Body of pancreas (tissue), 4 donors: ENCODE data around the gene GALR2.

ENCODE experiments used
- POLR2A ChIP-seq, 3 donors: fragments of 450-650 bp; IDR thresholded peaks; one replicate each; pipeline ENCODE4 v1.6.1; 2016; ENCODE audit warnings: antibody characterized with exemption in 3 of 3, mild to moderate bottlenecking in 2 of 3
- TF ChIP-seq, protein P1 (sequence below), 7 experiments: fragments of 450-650 bp in 4 of 7; fragments of 200-600 bp in 3 of 7; sonication (generic) in 3 of 7; IDR thresholded peaks; one replicate each; pipeline ENCODE4 v1.5.1; 2016 to 2019; ENCODE audit warnings: antibody characterized with exemption in 7 of 7

GRCh38 chr17:76036497-76037261, 37.9 kb upstream of the GALR2 start:
- no peak for TF ChIP-seq POLR2A (IDR thresholded peaks at IDR 0.05)
- TF ChIP-seq, protein P1, sequence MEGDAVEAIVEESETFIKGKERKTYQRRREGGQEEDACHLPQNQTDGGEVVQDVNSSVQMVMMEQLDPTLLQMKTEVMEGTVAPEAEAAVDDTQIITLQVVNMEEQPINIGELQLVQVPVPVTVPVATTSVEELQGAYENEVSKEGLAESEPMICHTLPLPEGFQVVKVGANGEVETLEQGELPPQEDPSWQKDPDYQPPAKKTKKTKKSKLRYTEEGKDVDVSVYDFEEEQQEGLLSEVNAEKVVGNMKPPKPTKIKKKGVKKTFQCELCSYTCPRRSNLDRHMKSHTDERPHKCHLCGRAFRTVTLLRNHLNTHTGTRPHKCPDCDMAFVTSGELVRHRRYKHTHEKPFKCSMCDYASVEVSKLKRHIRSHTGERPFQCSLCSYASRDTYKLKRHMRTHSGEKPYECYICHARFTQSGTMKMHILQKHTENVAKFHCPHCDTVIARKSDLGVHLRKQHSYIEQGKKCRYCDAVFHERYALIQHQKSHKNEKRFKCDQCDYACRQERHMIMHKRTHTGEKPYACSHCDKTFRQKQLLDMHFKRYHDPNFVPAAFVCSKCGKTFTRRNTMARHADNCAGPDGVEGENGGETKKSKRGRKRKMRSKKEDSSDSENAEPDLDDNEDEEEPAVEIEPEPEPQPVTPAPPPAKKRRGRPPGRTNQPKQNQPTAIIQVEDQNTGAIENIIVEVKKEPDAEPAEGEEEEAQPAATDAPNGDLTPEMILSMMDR (IDR thresholded peaks at IDR 0.05) = no peak
